Testis (tissue), 2 donors: Measurements from ENCODE around the gene GRIK4.

Source experiments
- CTCF ChIP-seq, 3 experiments: fragments of 450-650 bp in 2 of 3; fragments of 200-600 bp in 1 of 3; sonication (generic) in 1 of 3; IDR thresholded peaks; one replicate each; pipeline ENCODE4 v1.5.1; 2016 to 2019; ENCODE audit warnings: antibody characterized with exemption in 3 of 3, mild to moderate bottlenecking in 2 of 3, moderate library complexity in 1 of 3
- POLR2A ChIP-seq: fragments of 450-650 bp; IDR thresholded peaks from one replicate; pipeline ENCODE4 v1.6.1; 2017; ENCODE audit warnings: antibody characterized with exemption, mild to moderate bottlenecking, moderate library complexity

- TF ChIP-seq POLR2A (no peak), CTCF (IDR thresholded peaks at IDR 0.05) (no peak)
Observed at GRCh38 chr11:120914601-120915000, 403.1 kb downstream of the GRIK4 start.
